Stimulated activated CD4-positive, alpha-beta T cell treated with anti-CD3 and anti-CD28 coated beads, Interleukin-4, amount 100 ng/mL, for 1 hour (primary cell): ENCODE measurements around the gene TMEM54.

Source experiments
- DNase-seq: peaks from one replicate; pipeline ENCODE4 v3.0.0-alpha.2; 2020

TMEM54 gene, protein sequence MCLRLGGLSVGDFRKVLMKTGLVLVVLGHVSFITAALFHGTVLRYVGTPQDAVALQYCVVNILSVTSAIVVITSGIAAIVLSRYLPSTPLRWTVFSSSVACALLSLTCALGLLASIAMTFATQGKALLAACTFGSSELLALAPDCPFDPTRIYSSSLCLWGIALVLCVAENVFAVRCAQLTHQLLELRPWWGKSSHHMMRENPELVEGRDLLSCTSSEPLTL

DNA sequence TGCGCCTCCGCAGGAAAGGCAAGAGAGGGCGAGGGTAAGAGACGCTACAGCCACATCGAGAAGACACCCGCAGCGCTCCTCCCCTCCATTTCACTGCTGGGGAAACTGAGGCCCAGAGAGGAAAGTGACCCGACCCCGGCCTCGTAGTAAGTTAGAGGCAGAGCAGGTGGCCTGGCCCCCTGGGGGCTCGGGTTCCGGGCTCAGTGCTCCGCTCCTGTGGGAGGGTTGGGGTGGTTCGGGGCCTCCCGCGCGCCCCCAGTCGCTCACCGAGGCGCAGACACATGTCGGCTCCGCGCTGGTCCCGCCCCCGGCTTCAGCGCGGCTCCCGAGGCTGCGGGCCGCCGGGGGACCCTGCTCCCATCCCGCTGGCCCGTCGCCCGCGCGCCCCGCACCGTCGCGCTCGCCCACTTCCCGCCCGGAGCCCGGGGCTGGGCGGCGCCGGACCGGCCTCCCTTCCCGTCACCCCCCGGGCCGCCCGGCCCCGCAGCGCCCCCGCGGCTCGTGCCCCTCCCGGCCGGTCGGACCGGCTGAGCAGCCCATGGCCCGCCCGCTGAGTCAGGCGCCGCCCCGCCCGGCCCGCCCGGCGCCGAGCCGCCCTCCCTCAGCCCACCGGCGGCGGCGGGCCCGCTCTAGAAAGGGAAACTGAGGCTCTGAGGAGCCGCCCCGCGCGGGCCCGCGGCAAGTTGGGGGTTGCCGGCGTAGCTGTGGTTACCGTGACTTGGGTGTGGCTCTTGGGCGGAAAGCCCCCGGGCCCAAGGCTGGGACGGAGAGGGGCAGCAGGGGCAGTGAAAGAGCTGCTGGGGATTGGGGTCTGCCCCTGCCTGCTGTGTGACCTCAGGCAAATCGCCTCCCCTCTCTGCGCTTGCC lies at the start of gene TMEM54:
TMEM54 (minus strand) TSS at position 434 of the 867 bp plus-strand sequence; CDS start at position 283, 151 bp downstream.
- peak; percentile 18 for DNase-seq

DNA sequence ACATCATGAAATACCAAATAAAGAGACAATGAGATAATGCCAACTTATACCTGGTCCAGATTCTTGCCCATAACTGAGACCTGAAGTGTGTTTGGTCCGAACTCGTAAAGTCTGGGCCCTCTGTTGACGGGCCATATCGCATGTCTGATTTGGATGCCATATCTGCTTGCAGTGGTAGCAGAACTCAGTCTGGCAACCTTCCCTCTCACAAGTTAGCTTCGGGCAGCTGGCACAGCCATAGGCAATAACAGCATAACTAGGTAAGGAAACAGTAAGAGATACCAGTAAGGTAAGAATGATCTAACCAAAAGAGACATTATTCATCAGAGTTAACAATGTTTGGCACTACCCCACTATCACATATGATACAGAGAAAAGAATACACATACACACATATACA lies 48.3 kb upstream of the TMEM54 start:
- no peak for DNase-seq

DNA sequence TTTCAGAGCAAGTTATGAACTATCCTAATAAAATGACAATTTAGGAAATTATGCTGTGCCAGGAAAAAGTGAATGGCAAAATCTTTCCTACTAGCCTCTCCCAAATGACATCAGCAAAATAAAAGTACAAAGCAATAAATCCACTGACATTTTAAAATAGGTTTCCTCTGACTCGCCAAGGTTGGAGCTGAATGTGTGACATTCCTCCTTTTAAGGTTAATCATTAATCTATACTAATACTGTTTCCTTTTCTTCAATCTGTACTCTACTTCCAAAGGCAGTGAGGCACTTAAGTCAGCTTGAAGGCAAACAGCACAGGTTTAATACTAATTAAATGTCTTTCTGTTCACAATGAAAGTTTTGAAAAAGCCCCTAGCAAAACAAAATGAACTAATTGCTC lies 47.7 kb upstream of the TMEM54 start:
- DNase-seq = no peak

DNA sequence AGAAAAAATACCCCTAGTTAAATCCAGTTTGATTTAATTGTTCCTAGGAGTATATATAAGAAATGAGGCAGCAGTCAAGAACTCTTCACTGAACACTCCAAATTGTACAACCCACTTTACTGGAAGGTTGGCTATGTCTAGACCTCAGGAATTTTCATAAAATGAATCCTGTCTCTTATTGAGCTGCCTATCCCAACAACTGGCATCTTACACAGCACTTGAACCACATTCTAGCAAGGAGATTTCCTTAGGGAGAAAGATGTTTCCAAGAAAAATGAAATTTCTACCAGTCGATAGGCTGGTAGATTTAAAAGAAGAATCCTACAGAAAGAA lies 47.2 kb upstream of the TMEM54 start:
- no peak for DNase-seq

DNA sequence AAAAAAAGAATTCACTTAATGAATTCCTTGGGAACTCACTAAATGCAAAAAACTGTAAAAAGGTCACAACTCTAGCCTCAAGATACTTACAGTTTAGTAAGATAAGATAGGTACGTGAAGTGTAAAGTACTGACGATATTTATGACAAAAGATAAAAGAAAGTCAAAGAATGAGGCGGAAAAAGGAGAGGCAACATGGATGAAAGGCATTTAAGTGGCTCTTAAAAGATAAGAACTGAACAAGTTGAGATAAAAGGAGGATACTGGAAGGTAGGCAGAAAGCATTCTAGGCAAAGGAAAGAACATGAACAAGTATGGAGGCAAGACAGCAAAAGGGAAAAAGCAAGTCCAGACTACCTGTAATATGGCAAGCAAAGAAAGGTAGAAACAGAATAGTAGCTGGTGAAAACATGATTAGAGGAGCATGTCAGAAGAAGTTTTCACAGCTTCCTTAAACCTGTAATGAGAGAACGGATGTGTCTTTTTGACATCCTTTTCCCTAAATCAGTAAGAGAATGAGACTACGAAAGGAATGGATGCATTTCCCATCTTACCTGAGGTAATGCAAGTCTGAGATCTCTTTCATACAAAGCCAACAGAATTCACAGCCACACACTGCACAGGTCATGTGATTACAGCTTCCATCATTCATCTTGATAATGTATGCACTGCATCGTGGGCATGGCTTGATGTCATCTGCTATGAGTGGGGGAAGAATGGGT lies 46.6 kb upstream of the TMEM54 start:
- no peak for DNase-seq

DNA sequence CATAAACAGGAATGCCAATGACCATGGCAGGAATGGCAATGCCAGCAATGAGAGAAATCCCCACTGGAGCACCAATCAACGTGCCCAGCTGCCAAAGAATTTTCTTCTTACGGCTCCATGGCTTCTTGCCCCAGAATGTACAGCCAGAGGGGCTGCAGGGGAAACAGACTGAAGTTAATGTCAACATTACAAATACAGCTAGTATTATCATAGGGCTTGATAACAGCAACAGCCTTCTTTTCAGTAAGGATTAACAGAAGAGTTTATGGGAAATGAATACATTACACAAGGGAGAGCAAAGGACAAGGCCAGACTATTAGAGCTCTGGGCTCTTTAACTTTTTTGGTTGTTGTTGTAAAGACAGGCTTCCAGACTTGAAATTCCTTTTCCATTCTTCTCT lies 45.2 kb upstream of the TMEM54 start:
- DNase-seq = no peak

DNA sequence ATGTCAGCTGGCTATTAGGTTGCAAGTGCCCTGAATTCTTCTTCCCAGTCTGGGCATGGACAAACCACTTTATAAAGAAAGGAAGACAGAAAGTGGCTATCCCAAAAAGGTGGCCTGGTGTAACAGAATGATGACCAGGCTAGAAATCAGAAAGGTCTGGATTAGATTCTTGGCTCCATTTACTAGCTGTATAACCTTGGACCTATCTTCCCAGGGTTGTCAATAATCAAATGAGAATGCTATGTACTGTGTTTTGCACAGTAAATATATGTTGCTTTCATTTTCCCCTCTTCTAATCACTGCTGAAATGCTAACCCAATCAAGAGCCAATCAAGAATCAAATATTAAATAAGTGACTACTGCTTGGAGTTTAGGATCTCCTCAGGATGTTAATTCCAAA lies 43.0 kb upstream of the TMEM54 start:
- DNase-seq = no peak

DNA sequence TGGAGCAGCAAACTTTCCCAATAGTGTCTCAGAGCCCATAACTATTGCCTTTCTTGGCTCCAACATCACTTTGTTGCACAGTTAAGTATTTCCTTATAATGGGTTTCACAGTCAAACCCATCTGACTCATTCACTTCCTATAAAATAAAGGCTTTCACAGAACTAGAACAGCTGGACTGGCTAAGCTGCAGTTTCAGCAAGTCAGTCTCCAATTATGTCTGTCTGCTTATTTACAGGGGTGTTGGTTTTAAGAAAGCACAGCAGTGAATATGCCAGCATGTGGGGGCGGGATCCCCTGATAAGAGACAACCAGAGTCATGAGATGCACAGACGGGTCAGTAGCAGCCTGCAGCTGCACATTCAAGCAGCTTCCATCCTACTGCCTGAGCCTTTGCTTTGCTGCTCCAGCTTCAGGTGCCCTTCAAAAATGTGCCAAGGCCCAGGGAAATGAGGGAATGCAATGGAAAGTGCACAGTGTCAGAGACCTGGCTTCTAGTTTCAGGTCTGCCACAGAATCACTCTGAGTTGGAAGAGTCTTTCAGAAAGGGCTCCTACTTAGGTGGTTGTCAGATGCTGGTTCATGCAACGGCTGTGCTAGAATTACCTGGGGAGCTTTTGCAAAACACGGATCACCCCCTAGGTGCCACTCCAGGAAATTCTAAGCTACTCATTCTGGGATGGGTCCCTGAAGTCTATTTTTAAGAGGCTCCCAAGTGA lies 38.6 kb upstream of the TMEM54 start:
- no peak for DNase-seq

DNA sequence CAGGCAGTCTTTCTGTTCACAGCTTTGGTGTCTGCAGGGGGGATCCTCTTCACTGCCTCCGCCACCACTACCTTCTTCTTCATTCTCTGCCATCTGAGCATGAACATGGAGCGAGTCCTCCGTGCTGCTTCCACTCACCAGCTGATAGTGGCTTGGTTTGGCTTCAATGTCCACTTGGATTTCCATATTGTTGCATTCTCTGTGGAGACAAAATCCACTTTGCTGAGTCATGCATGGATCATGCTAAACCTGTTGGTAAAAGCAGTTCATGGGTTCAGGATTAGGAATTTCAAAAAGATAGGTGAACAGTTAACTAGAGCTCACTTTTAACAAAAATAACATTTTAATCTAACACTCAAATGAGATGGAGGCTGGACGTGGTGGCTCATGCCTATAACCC lies 35.9 kb upstream of the TMEM54 start:
- no peak for DNase-seq

DNA sequence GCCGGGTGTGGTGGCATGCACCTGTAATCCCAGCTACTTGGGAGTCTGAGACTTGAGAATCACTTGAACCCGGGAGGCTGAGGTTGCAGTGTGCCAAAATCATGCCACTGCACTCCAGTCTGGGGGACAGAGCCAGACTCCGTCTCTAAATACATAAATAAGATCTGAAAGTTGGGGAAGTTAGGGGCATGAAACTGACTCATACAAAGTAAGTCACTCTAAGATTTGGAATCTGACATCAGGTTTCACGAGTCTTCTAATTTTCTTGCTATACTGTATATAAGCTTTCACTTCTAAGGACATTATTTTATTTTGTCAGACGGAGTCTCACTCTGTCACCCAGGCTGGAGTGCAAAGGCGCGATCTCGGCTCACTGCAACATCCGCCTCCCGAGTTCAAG lies 33.3 kb upstream of the TMEM54 start:
- no peak for DNase-seq

DNA sequence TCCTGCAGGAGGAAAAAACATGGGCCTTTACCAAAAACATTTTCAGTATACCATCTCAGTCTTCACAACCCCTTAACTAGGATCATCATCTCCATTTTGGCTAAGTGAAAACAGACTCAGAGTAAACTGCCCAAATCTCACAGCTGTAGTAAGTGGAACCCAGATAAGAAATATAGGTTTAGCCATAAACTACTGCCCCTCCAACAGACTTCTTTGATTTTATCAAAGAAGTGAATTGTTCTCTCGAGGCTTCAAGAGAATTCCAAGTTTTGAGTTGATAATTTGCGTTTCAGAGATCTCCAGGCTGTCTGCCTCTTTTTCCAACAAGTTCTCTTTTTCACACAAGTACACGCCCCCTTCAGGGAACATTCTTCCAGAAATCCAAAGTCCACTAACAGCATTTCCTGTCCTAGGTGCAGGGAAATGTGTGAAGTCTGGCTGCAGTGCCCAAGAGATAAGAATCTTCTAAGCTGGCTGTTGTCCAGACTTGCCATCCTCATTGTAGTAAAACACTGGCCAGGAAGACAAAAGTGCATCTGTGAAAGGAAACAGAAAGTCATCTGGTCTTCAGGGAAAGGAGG lies 32.6 kb upstream of the TMEM54 start:
- no peak for DNase-seq

DNA sequence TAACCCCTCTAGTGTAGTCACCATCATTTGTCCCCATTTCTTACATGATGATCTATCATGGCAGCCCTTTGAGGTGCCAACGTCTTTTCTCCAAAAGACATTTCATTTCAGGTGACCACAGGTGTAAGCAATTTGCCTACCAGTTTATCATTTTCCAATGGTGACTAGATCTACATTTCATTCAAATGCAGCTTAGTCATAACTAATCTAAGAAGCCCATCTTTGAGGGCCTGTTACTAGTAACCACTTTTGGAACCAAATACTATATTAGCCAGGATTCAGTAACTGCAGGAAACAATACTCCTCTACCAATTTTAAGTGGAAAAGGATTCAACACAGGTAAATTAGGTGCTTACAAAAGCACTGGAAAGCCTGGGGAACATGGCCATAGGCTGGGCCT lies 30.6 kb upstream of the TMEM54 start:
- DNase-seq = no peak

DNA sequence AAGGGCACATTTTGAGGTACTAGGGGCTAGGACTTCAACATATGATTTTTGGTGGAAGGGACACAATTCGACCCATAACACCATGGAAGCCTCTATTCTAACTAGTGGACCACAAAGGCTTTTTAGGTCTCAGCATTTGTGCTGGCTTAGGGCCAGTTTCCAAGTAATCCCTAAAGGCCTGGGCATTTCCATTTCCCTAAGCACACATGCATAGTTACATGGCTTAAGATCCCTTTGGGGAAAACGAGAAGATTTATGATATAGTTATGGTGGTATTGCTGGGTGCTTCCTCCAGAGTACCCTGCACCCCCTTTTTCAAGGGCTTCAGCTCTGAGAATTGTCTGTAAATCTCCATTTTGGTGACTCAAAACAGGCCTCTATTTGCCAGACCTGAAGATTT lies 28.2 kb upstream of the TMEM54 start:
- DNase-seq = no peak

DNA sequence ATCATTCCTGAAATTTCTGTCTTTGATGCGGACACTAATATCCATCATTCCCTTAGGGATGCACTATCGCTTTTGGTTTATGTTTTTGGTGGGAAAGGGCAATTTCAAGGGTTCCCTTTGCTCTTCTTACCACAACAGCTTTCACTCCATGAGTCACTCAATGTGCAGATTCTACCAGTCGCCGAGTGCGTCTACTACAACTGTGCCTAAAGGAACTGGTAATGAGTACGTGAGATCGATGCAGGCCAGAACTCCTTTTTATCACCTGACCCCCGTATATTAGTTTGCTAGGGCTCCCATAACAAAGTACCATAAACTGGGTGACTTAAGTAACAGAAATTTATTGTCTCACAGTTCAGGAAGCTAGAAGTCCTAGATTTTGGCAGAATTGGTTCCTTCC lies 27.5 kb upstream of the TMEM54 start:
- DNase-seq = no peak

DNA sequence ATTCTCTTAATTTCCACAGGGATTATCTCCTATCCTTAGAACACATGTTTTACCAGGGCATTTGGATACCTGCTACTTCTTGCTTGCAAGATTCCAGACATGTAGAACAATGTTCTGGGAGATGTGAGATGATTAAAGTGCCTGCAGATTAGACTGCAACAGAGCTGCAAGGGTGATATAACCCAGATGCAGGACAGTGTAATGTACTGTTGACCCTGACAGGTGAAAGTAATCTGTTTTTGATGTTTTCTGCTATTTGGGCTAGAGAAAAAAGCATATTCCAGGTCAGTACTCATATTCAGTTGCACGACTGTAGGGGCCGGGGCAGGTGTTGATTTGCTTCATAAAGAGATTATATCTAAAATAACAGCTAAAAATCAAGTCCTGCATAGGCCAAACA lies 27.1 kb upstream of the TMEM54 start:
- DNase-seq = no peak

DNA sequence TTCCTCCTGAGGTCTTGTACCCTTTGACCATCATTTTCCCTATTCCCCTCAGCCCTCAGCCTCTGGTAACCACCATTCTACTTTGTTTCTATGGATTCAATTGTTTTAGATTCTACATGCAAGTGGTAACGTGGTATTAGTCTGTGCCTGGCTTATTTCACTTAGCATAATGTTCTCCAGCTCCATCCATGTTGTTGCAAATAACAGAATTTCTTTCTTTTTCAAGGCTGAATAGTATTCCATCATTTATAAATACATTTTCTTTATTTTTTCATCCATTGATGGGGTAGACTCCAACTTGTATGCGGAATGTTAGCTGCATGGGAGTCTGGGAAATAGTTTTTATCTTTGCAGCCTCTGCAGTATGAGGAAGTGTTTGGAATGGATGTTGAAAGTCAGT lies 26.3 kb upstream of the TMEM54 start:
- no peak for DNase-seq

DNA sequence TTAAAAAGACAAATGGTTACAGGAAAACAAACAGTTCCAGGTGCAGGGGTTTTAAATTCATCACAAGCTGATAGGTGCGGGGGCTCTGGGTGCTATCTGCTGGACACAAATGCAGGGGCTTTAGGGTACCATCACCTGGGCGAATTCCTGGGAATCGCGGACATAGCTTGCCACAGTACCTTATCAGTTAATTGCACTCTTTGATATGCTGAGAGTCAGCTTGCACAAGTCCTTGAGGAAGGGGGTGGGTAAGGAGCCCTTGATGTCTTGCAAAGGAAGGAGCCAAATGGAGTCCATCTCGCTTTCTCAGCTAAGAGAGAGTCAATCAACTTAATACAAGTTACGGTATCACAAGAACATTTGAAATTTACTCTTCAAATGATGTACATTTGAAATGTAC lies 25.4 kb upstream of the TMEM54 start:
- DNase-seq = no peak

DNA sequence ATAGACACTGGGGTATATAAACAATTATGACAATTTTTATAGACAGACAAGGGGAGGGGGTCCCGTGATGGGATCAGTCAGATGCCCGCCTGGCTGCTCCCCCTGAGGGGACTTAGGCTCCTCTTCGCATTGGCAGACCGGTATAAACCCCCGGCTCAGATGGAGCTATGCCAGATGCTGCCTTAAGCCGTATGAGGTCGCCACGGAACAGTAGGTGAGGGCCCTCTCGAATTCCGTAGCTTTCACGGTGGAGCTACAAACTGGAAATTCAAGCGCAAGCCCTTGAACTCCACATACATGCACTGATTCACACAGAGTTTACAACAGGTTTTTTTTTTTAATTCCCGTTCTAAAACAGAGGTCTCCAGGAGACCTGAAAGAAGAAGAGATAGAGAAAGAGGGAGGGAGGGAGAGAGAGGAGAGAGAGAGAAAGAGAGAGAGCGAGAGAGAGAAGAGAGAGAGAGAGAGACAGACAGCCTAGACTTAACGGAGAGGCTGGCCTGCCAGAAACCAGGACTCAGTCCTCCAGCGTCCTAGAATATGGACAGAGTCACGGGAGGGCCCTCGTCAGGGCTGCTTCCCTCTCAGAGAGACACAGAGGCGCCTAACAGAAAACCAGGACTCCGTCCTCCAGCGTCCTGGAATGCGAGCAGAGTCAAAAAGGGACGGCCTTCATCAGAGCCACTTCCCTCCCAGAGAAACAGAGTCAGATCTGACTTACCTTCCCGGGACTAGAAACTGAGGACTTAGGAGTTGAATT lies 24.4 kb upstream of the TMEM54 start:
- no peak for DNase-seq

DNA sequence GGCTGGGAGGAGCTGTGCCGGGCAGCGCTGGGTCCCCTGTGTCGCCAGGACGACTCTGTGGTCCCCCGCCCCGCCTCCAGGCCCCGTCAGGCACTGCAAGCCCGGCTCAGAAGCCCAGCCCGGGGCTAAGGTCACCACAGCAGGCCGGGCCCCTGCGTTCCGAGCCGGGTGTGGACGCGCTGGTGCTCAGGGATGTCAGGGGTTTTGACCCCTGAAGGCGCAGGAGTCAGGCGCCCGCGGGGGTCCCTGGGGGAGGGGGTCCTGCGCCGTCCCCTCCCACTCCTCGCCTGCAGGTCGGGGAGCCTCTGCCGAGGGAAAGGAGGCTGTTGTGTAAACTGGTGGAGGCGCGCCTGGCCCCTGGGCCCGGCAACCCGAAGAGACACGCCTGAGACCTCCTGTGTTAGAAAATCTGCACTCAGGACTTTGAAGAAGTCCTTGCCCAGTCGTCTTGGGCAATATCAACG lies 23.7 kb upstream of the TMEM54 start:
- DNase-seq = no peak

DNA sequence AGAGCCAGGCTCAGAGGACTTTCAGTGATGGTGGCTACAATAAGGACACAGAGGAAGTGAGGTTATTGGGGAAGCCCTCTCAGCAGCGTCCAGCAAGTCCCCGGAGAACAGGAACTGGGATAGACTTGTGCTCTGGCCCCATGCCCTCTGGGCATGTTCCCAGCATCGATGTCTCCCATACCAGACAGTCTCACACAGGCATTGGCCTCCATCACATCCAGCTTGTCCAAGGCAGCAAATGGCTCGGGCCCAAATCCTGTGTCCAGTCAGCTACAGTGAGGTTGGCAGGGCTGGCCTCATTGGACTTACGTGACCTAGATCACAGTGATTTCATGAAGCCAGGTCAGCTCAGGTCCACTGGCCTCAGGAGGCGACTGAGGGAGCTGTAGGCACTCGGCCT lies 19.6 kb upstream of the TMEM54 start:
- DNase-seq = no peak

DNA sequence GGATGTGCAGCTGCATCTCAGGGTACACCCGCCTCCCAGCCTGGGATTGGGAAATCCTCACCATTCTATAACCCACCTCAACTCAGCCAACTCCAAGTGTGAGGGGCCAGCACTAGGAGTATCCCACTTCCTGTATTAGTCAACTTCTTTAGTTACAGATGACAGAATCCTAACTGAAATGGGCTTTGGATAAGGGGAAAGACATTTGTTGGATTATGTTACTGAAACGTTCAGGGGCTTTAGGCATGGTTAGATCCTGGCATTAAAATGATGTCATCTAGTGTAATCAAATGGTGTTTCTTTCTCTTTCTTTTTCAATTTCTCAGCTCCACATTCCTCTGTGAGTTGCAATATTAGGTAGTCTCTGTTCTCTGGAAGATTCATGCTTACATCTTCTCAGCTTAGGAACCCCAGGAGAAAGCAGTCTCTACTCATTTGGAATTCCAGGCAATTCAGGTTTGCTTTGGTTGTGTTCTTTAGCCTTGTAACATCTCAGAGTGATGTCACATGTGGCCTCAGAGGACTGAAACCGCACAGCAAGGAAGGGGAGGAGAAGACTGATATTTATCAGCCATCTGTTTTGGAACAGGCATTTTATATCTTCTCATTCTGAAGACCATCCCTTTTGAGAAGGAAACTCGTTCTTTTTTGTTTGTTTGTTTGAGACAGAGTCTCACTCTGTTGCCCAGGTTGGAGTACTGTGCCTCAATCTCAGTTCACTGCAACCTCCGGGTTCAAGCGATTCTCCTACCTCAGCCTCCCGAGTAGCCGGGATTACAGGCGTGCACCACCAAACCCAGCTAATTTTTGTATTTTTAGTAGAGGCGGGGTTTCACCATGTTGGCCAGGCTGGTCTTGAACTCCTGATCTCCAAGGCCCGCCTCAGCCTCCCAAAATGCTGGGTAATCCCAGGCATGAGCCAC lies 18.9 kb upstream of the TMEM54 start:
- no peak for DNase-seq
